Astrocyte (in vitro differentiated cells and primary cell): Measurements from ENCODE around the gene MYOM3.

ENCODE experiments used
- CTCF ChIP-seq: IDR thresholded peaks from 2 replicates; pipeline ENCODE4 v1.5.1; 2011; ENCODE audit warnings: low read depth, mild to moderate bottlenecking, inconsistent platforms, low read length, moderate library complexity; ENCODE audit not compliant: insufficient read depth
- EZH2 ChIP-seq: IDR thresholded peaks from 2 replicates; pipeline ENCODE4 v1.6.1; 2012; ENCODE audit warnings: mild to moderate bottlenecking, low read length, inconsistent platforms; ENCODE audit not compliant: insufficient read depth

GRCh38 chr1:24081190-24081589 is 30.7 kb downstream of the MYOM3 start:
- no peak for TF ChIP-seq EZH2
- no peak for TF ChIP-seq CTCF
